IPS DF 6.9 (cell line): ENCODE measurements around the gene ADGRE2.
"Not testable (repeated sequence)": the region's sequence is repeated elsewhere in the genome, so short reads cannot be mapped to it uniquely, and the experiment has no call there.

Experiments used
- DNase-seq: peaks from one replicate; pipeline ENCODE4 v3.0.0-alpha.2; 2013; ENCODE audit warnings: low read depth, low spot score
- H3K27ac ChIP-seq: one replicate; pipeline ENCODE4 v1.5.1; 2013; ENCODE audit warnings: low read length, control low read depth
- H3K27me3 ChIP-seq: 2 replicates; pipeline ENCODE4 v1.6.1; 2013; ENCODE audit warnings: mild to moderate bottlenecking, low read length; ENCODE audit not compliant: control insufficient read depth, insufficient read depth
- H3K36me3 ChIP-seq: 2 replicates; pipeline ENCODE4 v1.6.1; 2013; ENCODE audit warnings: low read length; ENCODE audit not compliant: control insufficient read depth, insufficient read depth
- H3K4me1 ChIP-seq: 2 replicates; pipeline ENCODE4 v1.6.1; 2013; ENCODE audit warnings: low read length; ENCODE audit not compliant: control insufficient read depth, insufficient read depth
- H3K4me3 ChIP-seq: 2 replicates; pipeline ENCODE4 v1.5.1; 2013; ENCODE audit warnings: mild to moderate bottlenecking, low read length
- H3K9me3 ChIP-seq: 2 replicates; pipeline ENCODE4 v1.6.1; 2013; ENCODE audit warnings: low read length, inconsistent platforms; ENCODE audit not compliant: control insufficient read depth, insufficient read depth
- WGBS: extraction: QIAGEN DNeasy Blood & Tissue Kit; methylation state at CpG from one replicate; pipeline ENCODE4 v1.1.7; 2013; ENCODE audit warnings: mixed read lengths, missing lambda C conversion rate; ENCODE audit not compliant: insufficient read length, insufficient coverage; 5-methylcytosine and 5-hydroxymethylcytosine counted together

The ADGRE2 gene

DNA sequence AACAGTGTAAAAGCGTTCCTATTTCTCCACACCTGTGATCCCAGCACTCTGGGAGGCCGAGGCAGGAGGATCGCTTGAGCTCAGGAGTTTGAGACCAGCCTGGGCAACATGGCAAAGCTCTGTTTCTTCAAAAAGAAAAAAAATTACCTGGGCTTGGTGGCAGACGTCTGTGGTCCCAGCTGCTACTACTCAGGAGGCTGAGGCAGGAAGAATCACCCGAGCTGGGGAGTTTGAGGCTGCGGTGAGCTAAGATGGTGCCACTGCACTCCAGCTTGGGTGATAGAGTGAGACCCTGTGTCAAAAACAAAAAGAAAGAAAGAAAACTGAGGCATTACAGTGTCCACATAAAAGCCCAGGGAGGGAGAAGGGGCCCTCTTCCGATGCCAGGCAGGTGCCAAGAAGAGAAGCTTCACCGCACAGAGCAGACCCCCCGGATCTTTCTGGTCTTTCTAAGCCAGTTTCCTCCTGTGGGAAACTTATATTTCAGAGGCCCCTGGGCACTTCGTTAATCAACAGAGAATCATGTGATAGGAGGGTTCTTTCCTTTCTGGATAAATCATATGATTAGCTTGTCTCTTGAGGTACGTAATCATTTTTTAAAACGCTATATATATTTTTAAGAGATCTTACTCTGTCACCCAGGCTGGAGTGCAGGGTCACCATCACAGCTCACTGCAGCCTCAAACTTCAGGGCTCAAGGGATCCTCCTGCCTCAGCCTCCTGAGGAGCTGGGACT lies at the start of gene ADGRE2:
Gene ADGRE2 (minus strand): TSS at position 451 of the 736 bp plus-strand sequence. CDS start 1,804 bp downstream, outside the sequence.
- not testable (repeated sequence) for H3K9me3 ChIP-seq, H3K27me3 ChIP-seq, H3K27ac ChIP-seq, DNase-seq, H3K4me1 ChIP-seq, H3K4me3 ChIP-seq, H3K36me3 ChIP-seq
- WGBS = no CpG with 5 or more reads among the region's 12 CpGs

DNA sequence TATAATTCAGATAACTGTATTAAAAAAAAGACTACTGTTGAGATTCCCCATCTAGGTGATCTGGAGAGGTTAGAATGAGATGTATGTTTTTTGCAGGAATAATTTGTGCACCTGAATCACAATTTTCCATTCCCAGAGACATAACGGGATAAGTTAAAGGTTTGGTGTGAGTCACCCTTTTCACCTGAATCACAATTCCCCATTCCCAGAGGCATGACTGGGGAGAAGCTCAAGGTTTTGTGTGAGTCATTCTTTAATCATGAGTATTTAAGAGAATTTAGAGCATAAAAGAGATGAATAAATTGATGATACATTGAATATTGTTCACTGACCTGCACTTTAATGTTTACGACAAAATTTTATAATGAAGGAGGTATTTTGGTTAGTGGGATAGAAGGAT lies 47.6 kb upstream of the ADGRE2 start:
- no peaks in the 10 kb centered on the region for H3K4me1 ChIP-seq
- no peaks in the 10 kb centered on the region for H3K36me3 ChIP-seq
- no peak overlapping the region for H3K27ac ChIP-seq
- H3K9me3 ChIP-seq = no peaks in the 10 kb centered on the region
- H3K4me3 ChIP-seq = no peak overlapping the region
- no peaks in the 10 kb centered on the region for H3K27me3 ChIP-seq
- 100% methylated on average over 1 of the region's 2 CpGs for WGBS
- no peak for DNase-seq

DNA sequence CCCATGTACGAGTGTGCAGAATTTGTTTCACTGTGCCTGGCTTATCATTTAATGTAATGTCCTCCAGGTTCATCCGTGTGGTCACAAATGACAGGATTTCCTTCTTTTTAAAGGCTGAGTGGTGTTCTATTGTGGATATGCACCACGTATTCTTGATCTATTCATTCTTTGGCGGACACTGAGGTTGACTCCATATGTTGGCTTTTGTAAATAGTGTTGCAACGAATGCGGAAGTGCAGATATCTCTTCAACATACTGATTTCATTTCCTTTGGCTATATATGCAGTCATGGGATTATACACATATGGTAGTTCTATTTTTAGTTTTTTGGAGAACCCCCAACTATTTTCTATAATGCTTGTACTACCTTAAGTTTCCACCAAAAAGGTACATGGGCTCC lies 43.6 kb upstream of the ADGRE2 start:
- H3K36me3 ChIP-seq = no peaks in the 10 kb centered on the region
- WGBS = no CpG with 5 or more reads among the region's 6 CpGs
- H3K9me3 ChIP-seq = no peaks in the 10 kb centered on the region
- DNase-seq = no peak
- no peak overlapping the region for H3K27ac ChIP-seq
- no peaks in the 10 kb centered on the region for H3K27me3 ChIP-seq
- no peaks in the 10 kb centered on the region for H3K4me1 ChIP-seq
- H3K4me3 ChIP-seq = no peak overlapping the region

DNA sequence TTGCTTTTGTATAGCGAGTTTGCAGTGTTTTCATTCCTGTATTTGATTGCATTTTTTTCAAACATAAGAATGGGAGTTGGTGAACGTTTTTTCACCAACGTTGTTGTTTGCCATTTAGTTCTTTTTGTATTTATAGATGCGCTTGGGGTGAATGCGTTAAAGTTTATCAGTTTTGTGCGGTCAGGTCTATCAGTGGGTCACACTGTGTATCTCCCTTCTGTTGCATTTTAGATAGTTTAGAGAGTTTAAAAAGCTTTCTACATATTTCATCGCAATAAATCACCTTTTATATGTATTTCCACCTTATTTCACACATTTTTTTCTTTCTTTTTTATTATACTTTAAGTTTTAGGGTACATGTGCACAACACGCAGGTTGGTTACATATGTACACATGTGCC lies 40.2 kb upstream of the ADGRE2 start:
- Histone ChIP-seq H3K9me3 (no peaks in the 10 kb centered on the region), H3K4me1 (no peaks in the 10 kb centered on the region), H3K27me3 (no peaks in the 10 kb centered on the region), H3K27ac (no peak overlapping the region), H3K4me3 (no peak overlapping the region), H3K36me3 (no peaks in the 10 kb centered on the region)
- no peak for DNase-seq
- 100% methylated on average over 1 of the region's 8 CpGs for WGBS

DNA sequence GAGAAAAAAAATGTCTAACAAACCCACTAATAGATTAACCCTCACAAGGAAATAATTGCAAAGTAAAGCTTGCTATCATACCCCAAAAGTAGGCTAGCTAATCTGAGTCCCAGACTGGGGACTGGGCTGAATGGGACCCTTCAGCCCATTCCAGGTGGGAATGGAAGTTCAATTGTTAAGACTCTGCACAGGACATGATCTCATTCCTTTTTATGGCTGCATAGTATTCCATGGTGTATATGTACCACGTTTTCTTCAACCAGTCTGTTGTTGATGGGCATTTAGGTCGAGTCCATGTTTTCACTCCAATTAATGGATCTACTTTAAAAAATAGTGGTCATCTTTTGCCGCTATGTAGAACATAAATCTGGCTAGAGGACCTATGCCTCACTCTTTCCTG lies 38.7 kb upstream of the ADGRE2 start:
- no CpG with 5 or more reads among the region's 3 CpGs for WGBS
- Histone ChIP-seq H3K36me3 (no peaks in the 10 kb centered on the region), H3K27ac (no peak overlapping the region), H3K9me3 (no peaks in the 10 kb centered on the region), H3K4me3 (no peak overlapping the region), H3K4me1 (no peaks in the 10 kb centered on the region), H3K27me3 (no peaks in the 10 kb centered on the region)
- DNase-seq = no peak

DNA sequence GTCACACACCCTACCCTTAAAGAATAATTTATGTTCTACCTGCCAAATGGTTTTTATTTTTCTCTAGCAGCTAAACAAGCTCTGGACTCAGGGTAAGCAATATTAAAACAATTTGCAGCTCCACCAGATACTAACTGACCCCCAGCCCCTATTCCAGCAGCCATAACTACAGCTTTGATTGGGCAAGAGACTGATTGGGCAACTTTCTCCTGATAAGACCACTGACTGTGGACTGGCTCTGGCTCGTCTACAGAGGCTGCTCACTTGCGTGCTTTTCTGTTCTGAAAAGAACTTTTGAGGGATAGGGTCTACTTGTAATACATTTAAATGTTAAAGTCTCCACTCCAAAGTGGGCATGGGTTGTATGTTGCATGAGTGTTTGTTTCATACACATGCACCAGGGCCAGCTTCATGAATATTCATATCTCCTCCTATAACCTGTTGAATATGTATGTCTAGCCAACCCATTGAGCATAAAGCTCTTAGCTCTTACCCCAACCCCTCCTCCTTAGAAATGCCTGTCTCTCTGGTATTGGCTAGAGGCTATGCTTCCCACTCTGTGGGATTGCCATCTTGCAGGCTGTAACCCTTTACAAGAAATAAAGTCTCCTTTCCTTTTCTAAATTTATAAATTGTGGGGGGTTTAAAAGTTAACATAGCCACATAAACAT lies 36.8 kb upstream of the ADGRE2 start:
- Histone ChIP-seq H3K4me3 (no peak overlapping the region), H3K9me3 (no peaks in the 10 kb centered on the region), H3K36me3 (no peaks in the 10 kb centered on the region), H3K4me1 (no peaks in the 10 kb centered on the region), H3K27me3 (no peaks in the 10 kb centered on the region), H3K27ac (no peak overlapping the region)
- WGBS = no CpG with 5 or more reads among the region's 2 CpGs
- DNase-seq = no peak

DNA sequence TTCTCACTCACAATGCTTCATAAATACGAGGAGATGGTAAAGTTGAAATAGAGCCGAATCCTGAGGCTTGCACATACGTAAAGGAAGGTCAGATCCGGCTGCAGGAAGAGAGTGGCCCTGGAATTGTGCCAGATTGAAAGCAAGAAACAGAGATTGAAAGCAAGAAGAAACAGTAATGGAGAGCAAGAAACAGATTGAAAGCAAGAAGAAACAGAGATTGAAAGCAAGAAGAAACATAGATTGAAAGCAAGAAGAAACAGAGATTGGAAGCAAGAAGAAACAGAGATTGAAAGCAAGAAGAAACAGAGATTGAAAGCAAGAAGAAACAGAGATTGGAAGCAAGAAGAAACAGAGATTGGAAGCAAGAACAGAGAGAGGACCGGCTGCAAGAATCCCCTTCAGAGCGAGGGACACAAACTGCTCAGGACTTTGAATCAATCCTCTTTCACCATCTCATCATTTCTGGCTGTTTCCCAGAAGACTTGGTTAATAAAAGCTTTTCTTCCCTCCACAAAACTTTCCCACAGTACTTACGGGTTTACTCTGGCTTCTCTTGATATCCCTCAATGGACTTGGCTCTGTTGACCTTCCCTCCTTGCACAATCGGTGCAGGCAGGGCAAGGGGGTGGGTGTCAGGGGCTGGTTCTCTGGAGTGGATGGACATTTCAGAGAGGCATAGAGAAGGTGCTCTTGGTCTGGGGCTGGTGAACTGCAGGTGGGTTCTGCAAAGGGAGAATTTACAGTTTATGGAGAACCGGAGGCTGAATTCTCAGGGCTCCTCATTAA lies 31.1 kb upstream of the ADGRE2 start:
- H3K4me1 ChIP-seq = no peaks in the 10 kb centered on the region
- H3K27me3 ChIP-seq = no peaks in the 10 kb centered on the region
- no peaks in the 10 kb centered on the region for H3K36me3 ChIP-seq
- H3K27ac ChIP-seq = no peak overlapping the region
- no peaks in the 10 kb centered on the region for H3K9me3 ChIP-seq
- no peak overlapping the region for H3K4me3 ChIP-seq
- no CpG with 5 or more reads among the region's 9 CpGs for WGBS
- DNase-seq = no peak

DNA sequence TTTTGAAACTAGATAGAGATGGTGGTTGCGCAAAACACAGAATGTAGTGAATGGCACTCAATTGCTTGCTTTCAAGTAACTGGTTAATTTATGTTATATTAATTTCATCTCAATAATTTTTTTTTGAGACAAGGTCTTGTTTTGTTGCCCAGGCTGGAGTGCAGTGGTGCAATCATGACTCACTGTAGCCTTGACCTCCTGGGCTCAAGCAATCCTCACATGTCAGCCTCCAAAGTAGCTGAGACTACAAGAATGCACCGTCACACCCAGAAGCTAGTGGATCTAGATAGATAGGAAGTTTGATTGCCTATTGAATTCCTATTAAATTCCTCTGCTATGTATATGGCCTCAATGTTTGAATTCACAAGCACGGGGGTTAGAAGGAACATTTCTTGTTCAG lies 26.4 kb upstream of the ADGRE2 start:
- Histone ChIP-seq H3K9me3 (no peaks in the 10 kb centered on the region), H3K27me3 (no peaks in the 10 kb centered on the region), H3K4me1 (no peaks in the 10 kb centered on the region), H3K4me3 (no peak overlapping the region), H3K27ac (no peak overlapping the region), H3K36me3 (no peaks in the 10 kb centered on the region)
- WGBS = no CpG with 5 or more reads among the region's 3 CpGs
- no peak for DNase-seq

DNA sequence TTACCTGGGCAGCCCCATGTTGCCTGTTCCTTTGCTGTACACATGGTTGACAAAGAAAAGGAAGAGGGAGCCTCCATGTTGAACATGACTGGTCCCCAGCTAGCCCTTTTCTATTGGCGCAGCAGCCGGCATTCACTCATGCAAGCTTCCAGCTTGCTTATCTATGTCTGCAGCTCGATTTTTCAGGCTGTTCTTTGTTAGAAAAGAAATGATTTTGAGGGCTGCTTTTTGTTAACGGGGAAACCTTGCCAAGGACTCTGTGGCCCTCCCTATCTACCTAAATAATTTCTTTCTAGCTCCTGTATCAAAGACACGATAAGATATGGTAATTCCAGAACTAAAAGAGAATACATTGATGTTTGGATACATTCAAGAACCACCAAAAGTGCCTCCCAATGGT lies 20.4 kb upstream of the ADGRE2 start:
- no CpG with 5 or more reads among the region's 5 CpGs for WGBS
- no peaks in the 10 kb centered on the region for H3K4me1 ChIP-seq
- DNase-seq = no peak

DNA sequence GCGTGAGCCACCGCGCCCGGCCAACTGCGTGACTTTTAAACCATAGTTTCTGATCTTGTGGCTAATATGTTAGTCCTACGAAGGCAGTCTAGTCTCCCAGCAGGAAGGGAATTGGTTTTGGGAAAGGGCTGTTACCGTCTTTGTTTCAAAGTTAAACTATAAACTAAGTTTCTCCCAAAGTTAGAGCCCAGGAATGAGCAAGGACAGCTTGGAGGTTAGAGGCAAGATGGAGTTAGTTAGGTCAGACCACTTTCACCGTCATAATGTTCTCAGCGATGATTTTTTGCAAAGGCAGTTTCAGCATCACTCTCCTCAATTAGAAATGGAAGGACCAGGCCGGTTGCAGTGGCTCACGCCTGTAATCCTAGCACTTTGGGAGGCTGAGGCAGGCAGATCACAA lies 17.7 kb upstream of the ADGRE2 start:
- H3K27me3 ChIP-seq = no peaks in the 10 kb centered on the region
- WGBS = no CpG with 5 or more reads among the region's 11 CpGs
- H3K36me3 ChIP-seq = no peaks in the 10 kb centered on the region
- H3K4me3 ChIP-seq = no peak overlapping the region
- H3K9me3 ChIP-seq = no peaks in the 10 kb centered on the region
- no peaks in the 10 kb centered on the region for H3K4me1 ChIP-seq
- DNase-seq = no peak
- no peak overlapping the region for H3K27ac ChIP-seq

More for the DNA sequence above, 20.4 kb upstream of the ADGRE2 start:
- Histone ChIP-seq H3K27ac (no peak overlapping the region), H3K27me3 (no peaks in the 10 kb centered on the region), H3K9me3 (no peaks in the 10 kb centered on the region), H3K4me3 (no peak overlapping the region), H3K36me3 (no peaks in the 10 kb centered on the region)
